Erythroblast (primary cell): ENCODE results near the gene PDZD8.

Experiments
- GATA1 ChIP-seq: IDR thresholded peaks from 2 replicates; pipeline ENCODE4 v1.6.1; 2011; ENCODE audit warnings: low read depth, mild to moderate bottlenecking, control low read depth, low read length, moderate library complexity
- POLR2A ChIP-seq: IDR thresholded peaks from 2 replicates; pipeline ENCODE4 v1.6.1; 2011; ENCODE audit warnings: mild to moderate bottlenecking, low read length

- TF ChIP-seq POLR2A (no peak), GATA1 (no peak)
Observed at GRCh38 chr10:117240621-117241529, 134.4 kb downstream of the PDZD8 start, which contains the start of gene SLC18A2.
